Measurements from ENCODE around the gene CSPG4.
A peak's percentile ranks its signal among the peaks of the same experiment; 100 is the strongest.
"Not testable (repeated sequence)": the region's sequence is repeated elsewhere in the genome, so short reads cannot be mapped to it uniquely, and the experiment has no call there.

CSPG4 gene

GRCh38 chr15:75736256-75736655 lies 23.6 kb upstream of the CSPG4 start:
- no peak for DNase-seq (ENCODE audit: extremely low spot score)
- TF ChIP-seq, protein P1, sequence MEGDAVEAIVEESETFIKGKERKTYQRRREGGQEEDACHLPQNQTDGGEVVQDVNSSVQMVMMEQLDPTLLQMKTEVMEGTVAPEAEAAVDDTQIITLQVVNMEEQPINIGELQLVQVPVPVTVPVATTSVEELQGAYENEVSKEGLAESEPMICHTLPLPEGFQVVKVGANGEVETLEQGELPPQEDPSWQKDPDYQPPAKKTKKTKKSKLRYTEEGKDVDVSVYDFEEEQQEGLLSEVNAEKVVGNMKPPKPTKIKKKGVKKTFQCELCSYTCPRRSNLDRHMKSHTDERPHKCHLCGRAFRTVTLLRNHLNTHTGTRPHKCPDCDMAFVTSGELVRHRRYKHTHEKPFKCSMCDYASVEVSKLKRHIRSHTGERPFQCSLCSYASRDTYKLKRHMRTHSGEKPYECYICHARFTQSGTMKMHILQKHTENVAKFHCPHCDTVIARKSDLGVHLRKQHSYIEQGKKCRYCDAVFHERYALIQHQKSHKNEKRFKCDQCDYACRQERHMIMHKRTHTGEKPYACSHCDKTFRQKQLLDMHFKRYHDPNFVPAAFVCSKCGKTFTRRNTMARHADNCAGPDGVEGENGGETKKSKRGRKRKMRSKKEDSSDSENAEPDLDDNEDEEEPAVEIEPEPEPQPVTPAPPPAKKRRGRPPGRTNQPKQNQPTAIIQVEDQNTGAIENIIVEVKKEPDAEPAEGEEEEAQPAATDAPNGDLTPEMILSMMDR (IDR thresholded peaks at IDR 0.05; ENCODE audit: control extremely low read depth, extremely low read depth, low read depth, missing control alignments): no peak
- ChIA-PET POLR2A (no interaction called here), CTCF (interaction anchor here (1.1 kb wide), 1 partner anchor 13 kb away, joined by 3 read pairs; a partner anchor contains a TSS)

- DNase-seq (ENCODE audit: extremely low spot score); POLR2A ChIA-PET: not testable (repeated sequence)
- CTCF ChIA-PET: interaction anchor here (1.1 kb wide), 1 partner anchor 12 kb away, joined by 3 read pairs; a partner anchor contains a TSS
Observed at GRCh38 chr15:75734861-75735760, 22.5 kb upstream of the CSPG4 start.

GRCh38 chr15:75733761-75734651 lies 21.4 kb upstream of the CSPG4 start:
- CTCF ChIA-PET: interaction anchor here (1.3 to 2.2 kb wide), 2 partner anchors 10 to 30 kb away, joined by 3 to 16 read pairs; a partner anchor contains a TSS
- POLR2A ChIA-PET: no interaction called here
- TF ChIP-seq, protein P1 (IDR thresholded peaks at IDR 0.05; ENCODE audit: control extremely low read depth, extremely low read depth, low read depth, missing control alignments): no peak
- DNase-seq (ENCODE audit: extremely low spot score): no peak

GRCh38 chr15:75732809-75733451 lies 20.3 kb upstream of the CSPG4 start:
- peak; percentile 70 for DNase-seq (ENCODE audit: extremely low spot score)
- POLR2A ChIA-PET: interaction anchor here (0.9 kb wide), 1 partner anchor 9 kb away, joined by 3 read pairs; a partner anchor contains a TSS
- TF ChIP-seq, protein P1 (IDR thresholded peaks at IDR 0.05; ENCODE audit: control extremely low read depth, extremely low read depth, low read depth, missing control alignments): peak; percentile 88
- CTCF ChIA-PET: interaction anchor here (0.7 to 2.2 kb wide), 11 partner anchors 9 to 67 kb away, joined by 3 to 16 read pairs (median 4); a partner anchor contains a TSS

DNA sequence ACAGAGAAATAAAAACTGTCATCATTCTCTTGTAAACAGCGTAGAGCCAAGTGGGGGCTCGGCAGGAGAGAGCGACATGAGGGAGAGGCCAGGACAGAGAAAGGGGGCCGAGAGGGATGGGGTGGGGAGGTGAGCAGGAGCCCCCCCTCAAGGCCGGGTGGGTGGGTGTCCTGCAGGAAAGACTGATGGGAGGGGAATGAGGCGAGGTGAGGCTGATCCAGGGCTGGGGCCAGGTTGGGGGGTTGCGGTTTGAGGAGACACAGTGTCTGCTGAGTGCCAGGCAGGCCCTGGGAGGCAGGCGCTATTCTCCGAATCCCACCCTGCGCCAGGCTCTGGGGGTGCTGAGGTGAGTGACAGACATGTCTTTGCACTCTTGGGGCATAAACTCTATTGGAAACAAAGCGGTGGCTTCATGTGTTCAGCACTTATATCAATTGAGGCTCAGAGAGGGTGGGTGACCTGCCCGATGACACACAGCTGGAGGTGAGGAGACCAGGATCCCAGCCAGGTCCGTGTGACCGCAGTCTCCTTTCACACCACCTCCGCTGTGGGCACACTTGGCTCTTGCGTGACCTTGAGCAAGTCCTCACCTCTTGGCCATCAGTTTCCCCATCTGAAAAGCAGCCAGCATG lies 19.6 kb upstream of the CSPG4 start:
- CTCF ChIA-PET: interaction anchor here (0.7 to 2.2 kb wide), 11 partner anchors 8 to 68 kb away, joined by 3 to 16 read pairs (median 4); a partner anchor contains a TSS
- TF ChIP-seq, protein P1 (IDR thresholded peaks at IDR 0.05; ENCODE audit: control extremely low read depth, extremely low read depth, low read depth, missing control alignments): no peak
- POLR2A ChIA-PET: interaction anchor here (0.9 kb wide), 1 partner anchor 9 kb away, joined by 3 read pairs; a partner anchor contains a TSS
- no peak for DNase-seq (ENCODE audit: extremely low spot score)

DNA sequence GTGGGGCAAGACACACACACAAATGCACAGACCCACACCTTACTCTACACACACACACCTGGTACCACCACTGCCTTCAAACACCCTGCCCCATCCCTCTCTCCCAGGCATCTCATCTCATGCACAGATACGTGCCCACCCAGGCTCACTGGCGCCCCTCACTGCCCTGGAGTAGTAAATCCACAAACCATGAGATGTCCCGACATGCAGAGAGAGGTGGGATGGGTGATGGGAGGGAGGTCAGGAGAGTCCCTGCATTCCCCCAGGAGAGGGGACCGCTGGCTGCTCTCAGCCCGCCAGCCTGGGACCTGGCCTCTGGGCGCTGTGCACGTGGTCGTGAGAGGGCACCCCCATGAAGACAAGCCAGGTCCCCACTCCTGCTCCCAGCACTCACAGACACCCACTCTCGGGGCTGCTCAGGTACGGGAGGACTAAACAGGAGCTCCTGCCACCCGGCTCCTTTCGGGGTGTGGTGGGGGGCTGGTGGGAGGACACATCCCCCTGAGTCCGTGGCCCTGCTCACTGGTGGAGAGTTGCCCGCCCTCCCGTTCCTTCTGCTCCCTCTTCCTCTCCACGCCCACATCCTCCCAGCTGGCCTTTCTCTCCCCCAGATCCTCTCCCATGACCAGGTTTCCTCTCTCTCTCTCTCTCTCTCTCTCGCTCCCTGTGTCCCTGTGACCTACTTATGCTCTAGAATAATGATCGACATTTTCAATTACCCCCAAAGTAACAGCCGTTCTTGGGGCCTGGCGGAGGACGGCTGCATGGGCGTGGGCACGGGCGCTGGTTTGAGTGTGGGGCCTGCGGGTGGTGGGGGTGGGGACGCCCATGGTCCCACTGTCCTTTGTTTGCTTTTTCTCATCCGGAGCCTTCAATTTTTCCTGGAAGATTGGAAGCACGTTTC lies 18.9 kb upstream of the CSPG4 start:
- ChIA-PET POLR2A (no interaction called here), CTCF (no interaction called here)
- DNase-seq (ENCODE audit: extremely low spot score): no peak
- TF ChIP-seq, protein P1 (IDR thresholded peaks at IDR 0.05; ENCODE audit: control extremely low read depth, extremely low read depth, low read depth, missing control alignments): no peak

DNA sequence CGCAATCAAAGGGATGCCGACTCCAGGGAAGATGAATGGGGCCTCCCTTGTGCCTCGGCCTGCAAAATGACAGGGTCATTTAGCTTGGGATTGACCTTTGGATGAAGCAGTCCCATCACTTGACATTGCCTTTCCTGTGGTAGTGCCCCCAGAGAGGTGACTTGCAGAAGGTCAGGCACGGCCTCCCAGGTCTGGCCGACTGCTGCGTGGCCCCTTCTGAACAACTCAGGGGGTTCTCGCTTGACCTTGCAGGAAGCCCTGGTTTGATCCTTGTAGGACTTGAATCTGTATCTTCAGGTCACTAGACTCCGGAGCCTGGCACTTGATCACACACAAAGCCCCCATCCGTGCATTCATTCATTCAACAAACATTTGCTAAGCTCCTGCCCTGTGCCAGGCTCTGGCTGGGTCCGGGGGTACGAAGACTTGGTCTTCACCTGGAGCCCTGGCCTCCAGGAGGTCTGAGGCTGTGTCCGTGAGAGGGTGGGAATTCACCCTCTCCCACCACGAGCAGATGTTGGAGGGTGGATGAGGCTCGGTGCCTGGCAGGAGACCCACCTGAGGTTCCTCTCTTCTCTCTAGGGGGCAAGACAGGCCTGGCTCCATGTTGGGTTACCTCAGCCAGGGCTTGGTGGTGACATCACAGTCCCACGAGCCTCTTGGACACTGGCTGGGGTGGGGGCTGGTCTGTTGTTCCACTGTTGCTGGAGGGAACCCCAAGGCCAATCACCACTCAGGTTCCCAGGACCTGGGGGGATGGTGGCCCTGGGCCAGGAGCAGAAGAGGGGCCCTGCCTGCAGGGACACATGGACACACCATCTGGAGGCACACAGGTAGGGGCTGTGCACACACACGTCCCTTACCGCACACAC lies 18.0 kb upstream of the CSPG4 start:
- POLR2A ChIA-PET: interaction anchor here (0.5 kb wide), 1 partner anchor 13 kb away, joined by 3 read pairs; no protein-coding TSS in a partner anchor
- DNase-seq (ENCODE audit: extremely low spot score): not testable (repeated sequence)
- CTCF ChIA-PET: interaction anchor here (1.1 kb wide), 1 partner anchor 44 kb away, joined by 4 read pairs; no protein-coding TSS in a partner anchor
